AG20443 (cell line): ENCODE data around the gene PCDHGC5.

Experiments
- DNase-seq: peaks from one replicate; pipeline ENCODE4 v3.0.0; 2012; ENCODE audit warnings: low spot score, mixed read lengths

Gene PCDHGC5

DNA sequence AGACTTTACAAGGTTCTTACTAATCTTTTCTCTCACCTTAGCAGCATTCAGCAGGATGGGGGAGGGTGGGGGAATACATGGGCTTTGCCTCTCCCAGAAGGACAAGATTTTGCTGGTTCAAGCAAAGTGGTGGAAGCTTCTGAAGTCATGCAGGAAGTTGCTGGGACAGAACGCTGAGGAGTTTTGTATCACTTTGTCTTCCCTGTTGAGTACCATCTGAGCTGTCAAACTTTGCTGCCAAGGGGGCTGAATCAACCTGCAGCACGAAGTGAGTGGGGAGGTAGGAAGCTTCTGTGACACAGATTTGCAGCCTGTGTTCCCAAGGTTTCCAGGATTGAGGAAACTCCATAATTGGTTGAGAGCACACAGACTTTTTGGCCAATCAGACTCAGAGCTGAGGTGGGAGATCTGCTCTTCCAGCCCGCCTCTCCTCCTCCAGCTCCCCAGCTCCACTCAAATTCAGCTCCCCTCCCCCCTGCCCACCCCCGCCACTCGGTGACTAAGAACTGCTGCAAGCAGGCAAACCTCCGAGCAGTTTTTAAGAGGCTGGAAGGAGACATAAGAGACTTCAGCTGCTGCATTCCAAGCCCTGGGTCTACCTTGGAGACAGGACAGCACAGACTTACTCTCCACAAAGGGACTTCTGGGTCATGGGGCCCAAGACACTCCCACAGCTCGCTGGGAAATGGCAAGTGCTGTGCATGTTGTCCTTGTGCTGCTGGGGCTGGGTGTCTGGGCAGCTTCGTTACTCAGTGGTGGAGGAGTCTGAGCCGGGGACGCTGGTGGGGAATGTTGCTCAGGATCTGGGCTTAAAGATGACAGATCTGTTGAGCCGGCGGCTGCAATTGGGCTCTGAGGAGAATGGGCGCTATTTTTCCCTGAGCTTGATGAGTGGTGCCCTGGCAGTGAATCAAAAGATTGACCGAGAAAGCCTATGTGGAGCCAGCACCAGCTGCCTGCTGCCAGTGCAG lies at the start of gene PCDHGC5:
Gene PCDHGC5 (plus strand): TSS at position 491 of the 971 bp plus-strand sequence. CDS start 160 bp downstream, at position 651.
- DNase-seq: peak; percentile 88

DNA sequence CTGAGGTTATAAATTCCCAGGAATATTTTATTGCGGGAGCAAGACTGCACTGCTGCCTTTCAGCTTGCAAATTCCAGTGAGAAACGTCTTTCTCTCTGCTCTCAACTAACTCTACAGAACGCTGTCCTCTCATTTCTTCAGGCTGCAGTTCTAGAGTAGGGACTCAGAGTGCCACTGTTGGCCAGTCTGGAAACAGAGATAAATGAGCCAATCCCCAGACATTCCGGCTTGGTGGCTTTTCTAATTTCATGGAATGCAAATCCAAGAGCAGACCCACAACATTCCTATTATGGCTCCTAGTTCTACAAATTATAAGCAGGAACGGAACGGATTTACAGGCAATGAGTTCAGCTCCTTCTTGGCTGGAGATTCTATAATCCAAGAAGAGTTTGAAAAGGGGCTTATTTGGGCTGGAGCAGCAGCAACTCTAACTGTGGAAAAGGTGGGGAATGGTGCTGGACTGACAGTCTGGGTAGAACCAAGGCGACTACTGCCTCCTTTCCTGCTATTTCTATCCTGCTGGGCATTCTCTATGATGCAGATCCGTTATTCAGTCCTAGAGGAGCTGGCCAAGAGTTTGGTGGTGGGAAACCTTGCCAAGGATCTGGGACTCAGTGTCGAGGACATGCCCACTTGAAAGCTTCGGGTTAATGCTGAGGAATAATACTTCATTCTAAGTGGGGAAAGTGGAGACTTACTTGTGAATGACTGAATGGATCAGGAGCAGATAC lies 49.3 kb upstream of the PCDHGC5 start:
- no peak for DNase-seq

DNA sequence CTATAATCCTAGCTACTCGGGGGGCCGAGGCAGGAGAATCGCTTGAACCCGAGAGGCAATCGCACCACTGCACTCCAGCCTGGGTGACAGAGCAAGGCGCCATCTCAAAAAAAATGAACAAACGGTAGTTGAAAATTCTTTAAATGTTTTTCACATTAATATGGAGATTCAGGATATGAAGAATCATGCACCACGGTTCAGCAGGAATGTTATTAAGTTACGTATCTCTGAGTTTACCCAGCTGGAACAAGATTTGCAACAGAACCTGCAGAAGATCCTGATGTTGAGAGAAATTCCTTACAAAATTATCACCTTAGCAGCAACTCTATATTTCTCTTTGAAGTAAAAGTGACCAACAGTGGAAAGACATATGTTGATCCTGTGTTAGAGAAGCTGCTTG lies 48.5 kb upstream of the PCDHGC5 start:
- DNase-seq: no peak

DNA sequence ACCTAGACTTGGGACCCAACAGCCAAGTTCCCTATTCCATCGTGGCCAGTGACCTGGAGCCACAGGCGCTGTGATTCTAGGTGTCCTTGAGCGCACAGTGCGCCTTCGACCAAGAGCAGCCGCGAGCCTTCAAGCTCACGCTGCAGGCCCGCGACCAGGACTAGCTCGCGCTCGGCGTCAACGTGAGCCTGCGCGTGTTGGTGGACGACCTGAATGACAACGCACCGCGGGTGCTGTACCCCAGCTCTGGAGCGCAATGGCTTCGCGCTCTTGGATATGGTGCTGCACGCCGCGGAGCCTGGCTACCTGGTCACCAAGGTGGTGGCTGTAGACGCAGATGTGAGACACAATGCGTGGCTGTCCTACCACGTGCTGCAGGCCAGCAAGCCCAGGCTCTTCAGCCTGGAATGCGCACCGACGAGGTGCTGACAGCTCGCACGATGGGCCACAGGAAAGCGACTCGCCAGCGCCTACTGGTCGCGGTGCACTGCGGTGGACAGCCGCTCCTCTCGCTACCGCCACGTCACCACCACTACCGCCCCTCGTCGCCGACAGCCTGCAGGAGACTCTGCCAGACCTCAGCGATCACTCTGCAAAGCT lies 47.2 kb upstream of the PCDHGC5 start:
- DNase-seq: no peak

DNA sequence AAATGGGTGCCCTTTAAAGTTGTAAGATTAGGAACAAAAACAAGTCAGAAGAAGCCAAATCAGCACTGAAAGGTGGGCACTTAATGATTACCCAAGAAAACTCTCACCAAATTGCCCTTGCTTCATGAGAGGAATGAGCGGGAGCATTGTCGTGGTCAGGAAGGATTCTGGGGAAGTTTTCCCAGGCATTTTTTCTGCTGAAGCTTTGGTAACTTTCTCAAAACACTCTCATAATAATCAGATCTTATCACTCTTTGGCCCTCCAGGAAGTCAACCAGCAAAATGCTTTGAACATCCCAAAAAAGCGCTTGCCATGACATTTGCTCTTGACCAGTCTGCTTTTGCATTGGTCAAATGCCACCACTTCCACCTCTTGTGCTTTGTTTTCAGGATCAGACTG lies 23.5 kb upstream of the PCDHGC5 start:
- no peak for DNase-seq

DNA sequence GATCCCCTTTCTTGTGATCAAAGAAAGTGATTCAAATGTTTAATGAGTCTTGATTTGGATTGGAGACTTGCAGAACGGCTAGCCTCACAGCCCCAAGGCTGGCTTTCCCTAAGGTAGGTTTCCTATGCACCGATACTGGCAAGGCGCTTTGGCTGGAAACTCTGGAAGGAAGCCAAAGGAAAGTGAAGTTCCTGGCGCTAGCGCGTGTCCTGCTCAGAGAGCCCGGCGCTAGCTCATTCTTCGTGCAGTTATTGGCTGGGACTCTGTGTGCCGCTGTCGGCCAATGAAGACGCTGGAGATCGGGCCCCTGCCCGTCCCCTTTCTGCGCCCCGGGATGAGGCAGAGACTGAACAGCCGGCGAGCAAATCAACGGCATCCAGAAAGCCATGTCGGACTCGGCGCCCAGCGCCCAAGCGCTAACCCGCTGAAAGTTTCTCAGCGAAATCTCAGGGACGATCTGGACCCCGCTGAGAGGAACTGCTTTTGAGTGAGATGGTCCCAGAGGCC lies 13.2 kb upstream of the PCDHGC5 start, which contains the start of gene PCDHGC3:
Gene PCDHGC3 (plus strand): TSS at position 342 of the 507 bp plus-strand sequence. CDS start 151 bp downstream, at position 493.
- peak; percentile 97 for DNase-seq

DNA sequence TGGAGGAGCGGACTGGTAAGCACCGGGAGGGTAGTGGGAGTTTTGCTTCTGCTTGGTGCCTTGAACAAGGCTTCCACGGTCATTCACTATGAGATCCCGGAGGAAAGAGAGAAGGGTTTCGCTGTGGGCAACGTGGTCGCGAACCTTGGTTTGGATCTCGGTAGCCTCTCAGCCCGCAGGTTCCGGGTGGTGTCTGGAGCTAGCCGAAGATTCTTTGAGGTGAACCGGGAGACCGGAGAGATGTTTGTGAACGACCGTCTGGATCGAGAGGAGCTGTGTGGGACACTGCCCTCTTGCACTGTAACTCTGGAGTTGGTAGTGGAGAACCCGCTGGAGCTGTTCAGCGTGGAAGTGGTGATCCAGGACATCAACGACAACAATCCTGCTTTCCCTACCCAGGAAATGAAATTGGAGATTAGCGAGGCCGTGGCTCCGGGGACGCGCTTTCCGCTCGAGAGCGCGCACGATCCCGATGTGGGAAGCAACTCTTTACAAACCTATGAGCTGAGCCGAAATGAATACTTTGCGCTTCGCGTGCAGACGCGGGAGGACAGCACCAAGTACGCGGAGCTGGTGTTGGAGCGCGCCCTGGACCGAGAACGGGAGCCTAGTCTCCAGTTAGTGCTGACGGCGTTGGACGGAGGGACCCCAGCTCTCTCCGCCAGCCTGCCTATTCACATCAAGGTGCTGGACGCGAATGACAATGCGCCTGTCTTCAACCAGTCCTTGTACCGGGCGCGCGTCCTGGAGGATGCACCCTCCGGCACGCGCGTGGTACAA lies 12.6 kb upstream of the PCDHGC5 start:
- peak; percentile 77 for DNase-seq

DNA sequence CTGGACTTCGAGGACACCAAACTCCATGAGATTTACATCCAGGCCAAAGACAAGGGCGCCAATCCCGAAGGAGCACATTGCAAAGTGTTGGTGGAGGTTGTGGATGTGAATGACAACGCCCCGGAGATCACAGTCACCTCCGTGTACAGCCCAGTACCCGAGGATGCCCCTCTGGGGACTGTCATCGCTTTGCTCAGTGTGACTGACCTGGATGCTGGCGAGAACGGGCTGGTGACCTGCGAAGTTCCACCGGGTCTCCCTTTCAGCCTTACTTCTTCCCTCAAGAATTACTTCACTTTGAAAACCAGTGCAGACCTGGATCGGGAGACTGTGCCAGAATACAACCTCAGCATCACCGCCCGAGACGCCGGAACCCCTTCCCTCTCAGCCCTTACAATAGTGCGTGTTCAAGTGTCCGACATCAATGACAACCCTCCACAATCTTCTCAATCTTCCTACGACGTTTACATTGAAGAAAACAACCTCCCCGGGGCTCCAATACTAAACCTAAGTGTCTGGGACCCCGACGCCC lies 11.8 kb upstream of the PCDHGC5 start:
- DNase-seq: no peak

DNA sequence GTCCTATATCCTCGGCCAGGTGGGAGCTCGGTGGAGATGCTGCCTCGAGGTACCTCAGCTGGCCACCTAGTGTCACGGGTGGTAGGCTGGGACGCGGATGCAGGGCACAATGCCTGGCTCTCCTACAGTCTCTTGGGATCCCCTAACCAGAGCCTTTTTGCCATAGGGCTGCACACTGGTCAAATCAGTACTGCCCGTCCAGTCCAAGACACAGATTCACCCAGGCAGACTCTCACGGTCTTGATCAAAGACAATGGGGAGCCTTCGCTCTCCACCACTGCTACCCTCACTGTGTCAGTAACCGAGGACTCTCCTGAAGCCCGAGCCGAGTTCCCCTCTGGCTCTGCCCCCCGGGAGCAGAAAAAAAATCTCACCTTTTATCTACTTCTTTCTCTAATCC lies 11.1 kb upstream of the PCDHGC5 start:
- DNase-seq: no peak

DNA sequence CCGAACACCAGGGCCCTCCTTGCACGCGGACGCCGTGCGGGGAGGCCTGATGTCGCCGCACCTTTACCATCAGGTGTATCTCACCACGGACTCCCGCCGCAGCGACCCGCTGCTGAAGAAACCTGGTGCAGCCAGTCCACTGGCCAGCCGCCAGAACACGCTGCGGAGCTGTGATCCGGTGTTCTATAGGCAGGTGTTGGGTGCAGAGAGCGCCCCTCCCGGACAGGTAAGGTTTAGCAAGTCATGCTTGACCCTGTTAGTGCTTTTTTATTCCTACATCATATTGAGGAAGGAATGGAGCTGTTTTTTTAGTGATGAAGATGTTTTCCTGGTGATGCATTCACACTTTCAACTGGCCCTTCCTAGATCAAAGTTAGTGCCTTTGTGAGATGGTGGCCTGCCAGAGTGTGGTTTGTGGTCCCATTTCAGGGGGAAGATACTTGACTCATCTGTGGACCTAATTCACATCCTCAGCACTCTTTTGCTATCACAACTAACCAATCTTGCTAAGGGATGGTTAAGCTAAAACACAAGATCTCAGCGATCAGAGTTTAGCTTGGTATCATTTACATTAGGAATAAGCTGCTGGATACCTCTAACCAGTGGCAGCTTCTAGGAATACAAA lies 10.4 kb upstream of the PCDHGC5 start:
- no peak for DNase-seq

DNA sequence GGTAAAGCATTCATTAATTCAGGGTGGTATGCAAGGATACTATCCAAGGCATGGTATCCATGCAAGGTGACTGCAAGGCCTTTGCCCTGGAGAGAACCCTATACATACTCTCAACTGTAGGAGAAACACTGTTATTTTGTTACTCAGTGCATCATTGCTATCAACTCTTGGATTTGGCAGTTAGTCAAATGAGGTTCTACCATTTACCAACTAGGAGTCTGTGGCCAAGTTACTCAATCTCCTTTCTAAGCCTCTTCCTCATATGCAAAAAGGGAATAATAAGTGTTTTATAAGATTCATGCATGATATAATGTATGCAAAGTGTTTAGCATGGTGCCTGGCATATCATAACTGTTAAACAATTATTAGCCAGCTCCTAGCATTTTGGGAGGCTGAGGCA lies 9.1 kb upstream of the PCDHGC5 start:
- DNase-seq: no peak

DNA sequence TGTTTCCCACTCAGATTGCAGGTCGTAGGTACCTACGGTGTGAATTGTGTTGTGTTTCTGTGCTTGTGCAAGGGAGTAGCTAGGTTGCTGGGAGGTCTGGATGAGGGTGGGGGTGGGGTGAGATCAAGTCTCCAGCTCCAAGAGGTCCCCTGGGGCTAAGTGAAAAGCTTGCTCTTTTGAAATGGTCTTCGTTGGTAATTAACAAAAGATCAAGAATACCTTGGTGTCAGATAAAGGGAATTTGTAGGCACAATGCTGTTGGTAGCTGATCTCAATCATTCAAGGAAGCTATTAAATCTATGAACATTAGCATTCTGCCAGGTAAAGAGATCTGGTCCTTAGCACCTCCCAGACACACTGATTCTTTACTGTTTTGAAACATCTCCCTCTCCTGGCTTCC lies 5.0 kb upstream of the PCDHGC5 start:
- no peak for DNase-seq

DNA sequence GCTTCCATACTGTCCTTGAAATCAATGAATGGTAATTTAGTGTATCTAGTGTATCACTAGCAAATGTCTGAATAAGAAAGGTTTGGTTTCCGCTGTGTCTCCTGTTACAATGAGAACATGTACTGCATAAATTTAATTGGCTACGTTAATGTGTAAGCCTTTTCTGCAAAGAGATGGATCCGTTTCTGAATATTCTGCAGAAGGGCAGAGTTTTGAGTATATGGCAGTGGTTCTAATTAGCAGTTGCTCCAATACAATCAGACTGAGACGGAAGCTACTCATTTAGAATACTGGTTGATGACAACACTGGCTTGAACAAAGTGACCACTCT lies 4.6 kb upstream of the PCDHGC5 start:
- DNase-seq: no peak

DNA sequence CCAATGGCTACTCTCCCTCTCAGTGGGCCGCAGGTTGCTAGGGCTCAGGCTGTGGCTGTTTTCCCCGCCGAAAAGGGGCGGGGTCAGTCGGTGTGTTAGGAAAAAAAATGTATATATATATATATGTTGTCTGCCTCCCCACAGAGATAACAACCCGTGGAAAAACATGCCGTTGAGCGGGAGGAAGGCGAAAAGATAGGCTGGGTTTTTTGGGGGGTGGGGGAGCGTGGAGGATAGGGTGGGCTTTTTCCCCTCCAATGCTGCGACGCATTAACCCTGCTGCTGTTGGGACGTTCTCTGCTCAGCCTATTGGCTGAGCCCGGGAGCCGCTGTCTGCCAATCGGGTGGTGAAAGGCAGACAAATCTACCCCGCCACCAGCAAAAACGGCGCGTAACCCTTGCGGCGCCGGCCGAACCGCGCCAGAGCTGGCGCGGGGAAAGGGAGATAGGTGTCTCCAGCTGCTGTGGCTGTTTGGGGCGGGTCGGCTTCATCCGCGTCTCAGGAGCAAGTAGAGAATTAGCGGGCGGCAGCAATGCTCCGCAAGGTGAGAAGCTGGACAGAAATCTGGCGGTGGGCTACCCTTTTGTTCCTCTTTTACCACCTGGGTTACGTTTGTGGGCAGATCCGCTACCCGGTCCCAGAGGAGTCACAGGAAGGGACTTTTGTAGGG lies 4.1 kb upstream of the PCDHGC5 start, which contains the start of gene PCDHGC4:
Gene PCDHGC4 (plus strand): TSS at position 390 of the 671 bp plus-strand sequence. CDS start 144 bp downstream, at position 534.
- peak; percentile 57 for DNase-seq

DNA sequence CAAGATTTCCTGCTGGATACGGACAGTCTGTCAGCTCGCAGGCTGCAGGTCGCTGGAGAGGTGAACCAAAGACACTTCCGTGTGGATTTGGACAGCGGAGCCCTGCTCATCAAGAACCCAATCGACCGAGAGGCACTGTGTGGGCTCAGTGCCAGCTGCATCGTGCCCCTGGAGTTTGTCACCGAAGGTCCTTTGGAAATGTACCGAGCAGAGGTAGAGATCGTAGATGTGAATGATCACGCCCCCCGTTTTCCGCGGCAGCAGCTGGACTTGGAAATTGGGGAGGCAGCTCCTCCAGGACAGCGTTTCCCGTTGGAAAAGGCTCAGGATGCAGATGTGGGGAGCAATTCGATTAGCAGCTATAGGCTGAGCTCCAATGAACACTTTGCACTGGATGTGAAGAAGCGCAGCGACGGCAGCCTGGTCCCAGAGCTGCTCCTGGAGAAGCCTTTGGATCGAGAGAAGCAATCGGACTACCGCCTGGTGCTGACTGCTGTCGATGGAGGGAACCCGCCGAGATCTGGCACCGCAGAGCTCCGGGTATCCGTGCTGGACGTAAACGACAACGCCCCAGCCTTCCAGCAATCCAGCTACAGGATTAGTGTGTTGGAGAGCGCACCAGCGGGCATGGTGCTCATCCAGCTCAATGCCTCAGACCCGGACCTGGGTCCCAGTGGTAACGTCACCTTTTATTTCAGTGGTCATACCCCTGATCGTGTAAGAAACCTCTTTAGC lies 3.4 kb upstream of the PCDHGC5 start:
- DNase-seq: no peak

DNA sequence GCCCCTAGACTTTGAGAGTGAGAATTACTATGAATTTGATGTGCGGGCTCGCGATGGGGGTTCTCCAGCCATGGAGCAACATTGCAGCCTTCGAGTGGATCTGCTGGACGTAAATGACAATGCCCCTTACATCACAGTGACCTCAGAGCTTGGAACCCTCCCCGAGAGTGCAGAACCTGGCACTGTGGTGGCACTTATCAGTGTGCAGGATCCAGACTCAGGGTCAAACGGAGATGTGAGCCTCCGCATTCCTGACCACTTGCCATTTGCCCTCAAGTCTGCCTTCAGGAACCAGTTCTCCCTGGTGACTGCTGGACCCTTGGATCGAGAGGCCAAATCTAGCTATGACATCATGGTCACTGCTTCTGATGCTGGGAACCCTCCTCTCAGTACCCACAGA lies 2.8 kb upstream of the PCDHGC5 start:
- no peak for DNase-seq

DNA sequence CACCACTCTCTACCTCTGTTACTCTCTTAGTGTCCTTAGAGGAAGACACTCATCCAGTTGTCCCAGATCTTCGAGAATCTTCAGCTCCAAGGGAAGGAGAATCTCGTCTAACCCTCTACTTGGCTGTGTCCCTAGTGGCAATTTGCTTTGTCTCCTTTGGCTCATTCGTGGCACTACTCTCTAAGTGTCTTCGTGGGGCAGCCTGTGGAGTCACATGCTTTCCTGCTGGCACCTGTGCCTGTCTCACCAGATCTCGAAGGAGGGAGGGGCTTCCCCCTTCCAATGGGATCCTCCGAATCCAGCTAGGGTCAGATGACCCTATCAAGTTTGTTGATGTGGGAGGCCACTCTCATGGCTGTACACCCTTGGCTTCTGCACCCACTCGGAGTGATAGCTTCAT lies 1.8 kb upstream of the PCDHGC5 start:
- no peak for DNase-seq

DNA sequence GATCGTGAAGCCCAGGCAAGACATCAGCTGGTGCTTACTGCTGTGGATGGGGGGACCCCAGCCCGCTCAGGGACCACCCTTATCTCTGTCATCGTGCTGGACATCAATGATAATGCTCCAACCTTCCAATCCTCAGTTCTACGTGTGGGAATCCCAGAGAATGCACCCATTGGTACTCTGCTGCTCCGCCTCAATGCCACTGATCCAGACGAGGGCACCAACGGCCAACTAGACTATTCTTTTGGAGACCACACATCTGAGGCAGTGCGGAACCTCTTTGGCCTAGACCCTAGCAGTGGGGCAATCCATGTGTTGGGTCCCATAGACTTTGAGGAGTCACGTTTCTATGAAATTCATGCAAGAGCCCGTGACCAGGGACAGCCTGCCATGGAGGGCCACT lies 960 bp downstream of the PCDHGC5 start:
- DNase-seq: no peak

DNA sequence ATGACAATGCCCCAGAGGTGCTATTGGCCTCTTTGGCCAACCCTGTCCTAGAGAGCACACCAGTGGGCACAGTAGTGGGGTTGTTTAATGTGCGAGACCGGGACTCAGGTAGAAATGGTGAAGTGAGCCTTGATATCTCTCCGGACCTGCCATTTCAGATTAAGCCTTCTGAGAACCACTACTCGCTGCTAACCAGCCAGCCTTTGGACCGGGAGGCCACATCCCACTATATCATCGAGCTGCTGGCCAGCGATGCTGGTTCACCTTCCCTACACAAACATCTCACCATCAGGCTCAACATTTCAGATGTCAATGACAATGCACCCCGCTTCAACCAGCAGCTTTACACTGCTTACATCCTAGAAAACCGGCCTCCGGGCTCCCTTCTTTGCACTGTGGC lies 1.4 kb downstream of the PCDHGC5 start:
- DNase-seq: no peak

DNA sequence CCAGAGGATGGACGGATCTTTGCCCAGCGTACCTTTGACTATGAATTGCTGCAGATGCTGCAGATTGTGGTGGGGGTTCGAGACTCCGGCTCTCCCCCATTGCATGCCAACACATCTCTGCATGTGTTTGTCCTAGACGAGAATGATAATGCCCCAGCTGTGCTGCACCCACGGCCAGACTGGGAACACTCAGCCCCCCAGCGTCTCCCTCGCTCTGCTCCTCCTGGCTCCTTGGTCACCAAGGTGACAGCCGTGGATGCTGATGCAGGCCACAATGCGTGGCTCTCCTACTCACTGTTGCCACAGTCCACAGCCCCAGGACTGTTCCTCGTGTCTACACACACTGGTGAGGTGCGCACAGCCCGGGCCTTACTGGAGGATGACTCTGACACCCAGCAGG lies 1.9 kb downstream of the PCDHGC5 start:
- no peak for DNase-seq
